ENCODE measurements around the gene FNDC3B. TPM values are rescaled to one million over a fixed set of nuclear protein-coding genes. Genes with fewer than 3 reads are reported as not detected.
A peak's percentile ranks its signal among the peaks of the same experiment; 100 is the strongest.

FNDC3B gene
- total RNA-seq, 4 donors from 2014 or later: 49.7 to 188 (median 165) TPM

DNA sequence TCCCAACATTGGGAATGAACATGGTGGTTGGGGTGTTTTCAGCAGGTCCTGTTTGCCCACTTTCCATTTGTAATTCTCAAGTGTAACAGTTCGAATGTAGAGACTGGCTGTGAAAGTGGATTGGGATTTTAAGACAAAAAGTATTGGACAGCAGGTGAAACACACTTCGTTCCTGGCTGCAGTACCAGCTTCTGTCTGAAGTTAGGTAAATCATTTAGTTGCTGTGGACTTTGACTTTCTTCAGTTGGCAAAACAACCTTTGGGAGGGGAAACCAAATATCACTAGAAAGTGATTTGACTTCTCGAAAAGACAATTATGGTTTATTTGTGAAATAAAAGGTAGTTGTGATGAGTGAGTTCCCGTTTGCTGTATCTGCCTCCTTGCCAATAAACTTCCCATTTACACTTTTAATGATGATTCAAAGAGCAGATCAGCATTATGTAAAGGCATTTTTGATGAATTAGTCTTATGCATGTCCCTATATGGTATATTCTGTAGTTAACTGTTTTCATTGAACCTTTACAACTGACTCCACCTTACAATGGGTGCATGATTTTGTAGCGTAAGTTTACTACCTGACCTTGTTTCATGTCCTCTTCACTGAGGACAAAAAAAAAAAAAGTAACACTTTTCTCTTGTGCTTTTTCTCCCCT lies 34.0 kb downstream of the FNDC3B start:
- H3K27ac ChIP-seq: no peak overlapping the region
- no peak overlapping the region for H3K4me3 ChIP-seq
- H3K4me1 ChIP-seq: peaks cover 0 to 3% of the 10 kb centered on the region in 2 donors
- DNase-seq: no peak
- no peaks in the 10 kb centered on the region for H3K9me3 ChIP-seq
- TF ChIP-seq POLR2A (IDR thresholded peaks at IDR 0.05): no peak
- TF ChIP-seq, protein P1, sequence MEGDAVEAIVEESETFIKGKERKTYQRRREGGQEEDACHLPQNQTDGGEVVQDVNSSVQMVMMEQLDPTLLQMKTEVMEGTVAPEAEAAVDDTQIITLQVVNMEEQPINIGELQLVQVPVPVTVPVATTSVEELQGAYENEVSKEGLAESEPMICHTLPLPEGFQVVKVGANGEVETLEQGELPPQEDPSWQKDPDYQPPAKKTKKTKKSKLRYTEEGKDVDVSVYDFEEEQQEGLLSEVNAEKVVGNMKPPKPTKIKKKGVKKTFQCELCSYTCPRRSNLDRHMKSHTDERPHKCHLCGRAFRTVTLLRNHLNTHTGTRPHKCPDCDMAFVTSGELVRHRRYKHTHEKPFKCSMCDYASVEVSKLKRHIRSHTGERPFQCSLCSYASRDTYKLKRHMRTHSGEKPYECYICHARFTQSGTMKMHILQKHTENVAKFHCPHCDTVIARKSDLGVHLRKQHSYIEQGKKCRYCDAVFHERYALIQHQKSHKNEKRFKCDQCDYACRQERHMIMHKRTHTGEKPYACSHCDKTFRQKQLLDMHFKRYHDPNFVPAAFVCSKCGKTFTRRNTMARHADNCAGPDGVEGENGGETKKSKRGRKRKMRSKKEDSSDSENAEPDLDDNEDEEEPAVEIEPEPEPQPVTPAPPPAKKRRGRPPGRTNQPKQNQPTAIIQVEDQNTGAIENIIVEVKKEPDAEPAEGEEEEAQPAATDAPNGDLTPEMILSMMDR (IDR thresholded peaks at IDR 0.05): no peak
- intact Hi-C loops (cut with DNase I; ENCODE audit: low total_unique reads): no loop called here
- H3K36me3 ChIP-seq: no peaks in the 10 kb centered on the region
- H3K27me3 ChIP-seq: no peaks in the 10 kb centered on the region

DNA sequence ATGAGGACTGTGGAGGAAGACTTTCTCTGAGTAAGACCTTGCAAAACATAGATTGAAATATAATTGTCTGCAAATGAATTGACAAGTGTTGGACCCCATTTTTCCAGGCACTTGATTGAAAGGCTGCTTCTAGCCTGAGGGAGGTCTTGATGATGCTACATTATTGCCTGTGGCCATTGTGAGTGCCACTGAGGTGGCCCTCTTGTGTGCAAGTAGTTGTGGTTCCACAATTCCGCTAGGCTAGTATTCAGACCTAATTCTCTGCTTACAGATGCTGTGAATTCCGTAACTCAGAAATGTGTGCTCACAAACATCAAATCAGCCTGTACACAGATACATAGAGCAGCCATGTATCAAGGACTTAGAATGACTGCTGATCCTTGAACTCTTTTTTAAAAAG lies 34.7 kb downstream of the FNDC3B start:
- Histone ChIP-seq H3K36me3 (no peaks in the 10 kb centered on the region), H3K27me3 (no peaks in the 10 kb centered on the region), H3K4me1 (peaks cover 0 to 3% of the 10 kb centered on the region in 2 donors), H3K9me3 (no peaks in the 10 kb centered on the region), H3K27ac (no peak overlapping the region), H3K4me3 (no peak overlapping the region)
- intact Hi-C loops (cut with DNase I; ENCODE audit: low total_unique reads): no loop called here
- TF ChIP-seq, protein P1 (IDR thresholded peaks at IDR 0.05): no peak
- TF ChIP-seq POLR2A (IDR thresholded peaks at IDR 0.05): no peak
- no peak for DNase-seq

DNA sequence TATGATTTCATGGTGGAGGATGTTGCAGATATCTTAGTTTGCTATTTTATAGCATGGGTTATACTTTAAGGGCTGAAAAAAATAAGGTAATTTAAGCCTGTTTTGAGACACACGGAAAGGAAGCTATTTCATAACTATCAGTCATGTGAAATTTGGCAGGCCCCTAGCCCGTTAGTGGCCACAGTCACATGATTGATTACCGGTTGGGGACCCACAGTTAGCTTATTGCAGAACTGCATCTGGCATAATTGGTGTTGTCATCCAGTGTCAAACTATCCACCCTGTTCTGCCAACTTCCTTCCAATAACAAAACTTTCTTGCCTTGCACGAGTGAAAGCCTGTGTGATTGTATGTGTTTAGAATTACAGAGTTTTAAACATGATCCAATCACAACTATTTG lies 35.2 kb downstream of the FNDC3B start:
- intact Hi-C loops (cut with DNase I; ENCODE audit: low total_unique reads): no loop called here
- Histone ChIP-seq H3K36me3 (no peaks in the 10 kb centered on the region), H3K27me3 (no peaks in the 10 kb centered on the region), H3K4me3 (no peak overlapping the region), H3K4me1 (peaks cover 0 to 3% of the 10 kb centered on the region in 2 donors), H3K9me3 (no peaks in the 10 kb centered on the region), H3K27ac (no peak overlapping the region)
- peak in 1 of 2 donors; percentile 26 for DNase-seq
- TF ChIP-seq, protein P1 (IDR thresholded peaks at IDR 0.05): no peak
- no peak for TF ChIP-seq POLR2A (IDR thresholded peaks at IDR 0.05)

DNA sequence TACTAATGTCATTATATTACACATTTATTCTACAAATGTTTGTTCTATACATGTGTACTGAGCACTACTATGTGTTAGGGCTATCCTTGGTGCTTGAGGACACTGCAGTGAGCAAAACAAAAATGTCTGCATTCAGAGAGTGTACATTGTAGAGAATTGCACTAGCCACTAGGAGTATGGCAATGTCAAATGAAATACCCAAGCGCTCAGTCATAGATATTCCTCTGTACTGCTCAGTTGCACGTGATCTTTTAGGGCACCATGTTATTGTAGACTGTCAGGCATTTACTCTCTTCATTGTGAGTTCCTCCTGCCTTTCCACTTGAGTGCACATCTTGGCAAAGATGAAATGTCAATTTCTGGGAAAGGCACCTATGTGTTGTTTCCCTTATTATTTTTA lies 36.8 kb downstream of the FNDC3B start:
- H3K4me3 ChIP-seq: no peak overlapping the region
- no peaks in the 10 kb centered on the region for H3K9me3 ChIP-seq
- no peak for TF ChIP-seq POLR2A (IDR thresholded peaks at IDR 0.05)
- TF ChIP-seq, protein P1 (IDR thresholded peaks at IDR 0.05): no peak
- H3K27ac ChIP-seq: no peak overlapping the region
- no peaks in the 10 kb centered on the region for H3K27me3 ChIP-seq
- peaks cover 0 to 3% of the 10 kb centered on the region in 2 donors for H3K4me1 ChIP-seq
- no peak for DNase-seq
- H3K36me3 ChIP-seq: no peaks in the 10 kb centered on the region
- intact Hi-C loops (cut with DNase I; ENCODE audit: low total_unique reads): no loop called here

DNA sequence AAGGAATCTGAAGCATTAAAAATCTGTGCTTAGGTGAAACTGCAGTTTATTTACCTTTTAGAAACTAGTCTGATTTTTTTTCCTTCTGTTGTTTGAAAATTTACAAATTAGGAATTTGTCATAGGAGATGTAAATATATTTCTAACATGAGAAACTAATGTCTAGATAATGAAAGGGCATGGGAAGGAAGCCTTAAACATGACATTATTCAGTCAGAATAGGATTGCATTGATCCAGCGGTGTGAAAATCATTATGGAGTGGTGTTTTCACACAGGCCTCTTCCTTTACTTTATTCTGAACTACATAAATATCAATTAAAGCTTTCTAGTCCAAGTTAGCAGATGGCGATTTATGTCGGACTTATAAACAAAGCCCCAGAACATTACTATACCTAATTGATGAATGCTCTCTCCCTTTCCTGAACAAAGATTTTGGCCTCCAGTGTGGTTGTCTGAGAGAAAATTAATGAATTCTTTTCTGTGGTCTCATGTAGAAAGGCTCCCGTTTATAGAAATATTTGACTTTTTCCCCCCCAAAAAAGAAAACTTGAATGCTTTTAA lies 37.9 kb downstream of the FNDC3B start:
- Histone ChIP-seq H3K4me3 (no peak overlapping the region), H3K9me3 (no peaks in the 10 kb centered on the region), H3K4me1 (peaks cover 0 to 3% of the 10 kb centered on the region in 2 donors), H3K36me3 (no peaks in the 10 kb centered on the region), H3K27me3 (no peaks in the 10 kb centered on the region), H3K27ac (no peak overlapping the region)
- intact Hi-C loops (cut with DNase I; ENCODE audit: low total_unique reads): no loop called here
- no peak for DNase-seq
- TF ChIP-seq, protein P1 (IDR thresholded peaks at IDR 0.05): no peak
- no peak for TF ChIP-seq POLR2A (IDR thresholded peaks at IDR 0.05)
